Stimulated activated CD8-positive, alpha-beta memory T cell treated with anti-CD3 and anti-CD28 coated beads, Interleukin-2, amount 100 ng/mL, for 1 hour (primary cell): ENCODE measurements around the gene OTULIN.
A peak's percentile ranks its signal among the peaks of the same experiment; 100 is the strongest.

Source experiments
- DNase-seq, 2 donors: peaks; one replicate each; pipeline ENCODE4 v3.0.0-alpha.2; 2020; ENCODE audit warnings: low read depth in 2 of 2

Gene OTULIN

GRCh38 chr5:14664270-14665100, at the start of gene OTULIN:
TSS of gene OTULIN (plus strand) at chr5:14664718. CDS start at chr5:14664826, 108 bp downstream.
- DNase-seq, result peak; percentile 76 to 77

- no peak for DNase-seq
Observed at GRCh38 chr5:14615365-14615764, 49.2 kb upstream of the OTULIN start.

- DNase-seq, result no peak
Observed at GRCh38 chr5:14617441-14617840, 47.1 kb upstream of the OTULIN start.

- no peak for DNase-seq
Observed at GRCh38 chr5:14627270-14627669, 37.2 kb upstream of the OTULIN start.

- peak; percentile 21 to 38 for DNase-seq
Observed at GRCh38 chr5:14628346-14628745, 36.2 kb upstream of the OTULIN start.

GRCh38 chr5:14630671-14631070, 33.8 kb upstream of the OTULIN start:
- DNase-seq, result no peak

GRCh38 chr5:14635656-14636055, 28.9 kb upstream of the OTULIN start:
- no peak for DNase-seq

GRCh38 chr5:14640765-14641164, 23.8 kb upstream of the OTULIN start:
- no peak for DNase-seq

- no peak for DNase-seq
Observed at GRCh38 chr5:14644623-14645237, 19.8 kb upstream of the OTULIN start.

- DNase-seq, result no peak
Observed at GRCh38 chr5:14650052-14650451, 14.5 kb upstream of the OTULIN start.

GRCh38 chr5:14655146-14655741, 9.3 kb upstream of the OTULIN start:
- DNase-seq, result no peak

- no peak for DNase-seq
Observed at GRCh38 chr5:14656898-14657297, 7.6 kb upstream of the OTULIN start.

- DNase-seq, result no peak
Observed at GRCh38 chr5:14659821-14660607, 4.5 kb upstream of the OTULIN start.

- no peak for DNase-seq
Observed at GRCh38 chr5:14660833-14661232, 3.7 kb upstream of the OTULIN start.

- DNase-seq, result no peak
Observed at GRCh38 chr5:14662721-14663260, 1.7 kb upstream of the OTULIN start.

GRCh38 chr5:14663734-14664269, 716 bp upstream of the OTULIN start:
- DNase-seq, result no peak

- no peak for DNase-seq
Observed at GRCh38 chr5:14665101-14665822, 744 bp downstream of the OTULIN start.

GRCh38 chr5:14665949-14666348, 1.4 kb downstream of the OTULIN start:
- peak in 1 of 2 donors; percentile 36 for DNase-seq

- no peak for DNase-seq
Observed at GRCh38 chr5:14666357-14666756, 1.8 kb downstream of the OTULIN start.

- DNase-seq, result no peak
Observed at GRCh38 chr5:14667290-14667689, 2.8 kb downstream of the OTULIN start.

- DNase-seq, result no peak
Observed at GRCh38 chr5:14667770-14668169, 3.3 kb downstream of the OTULIN start.
